PC-3 (cell line): ENCODE data around the gene NDUFAF8.

ENCODE experiments used
- CTCF ChIP-seq: fragments of 300-600 bp; sonication (generic); conservative IDR thresholded peaks from 2 replicates; pipeline ENCODE4 v1.5.1; 2017; ENCODE audit warnings: antibody characterized with exemption, low read depth, mild to moderate bottlenecking, low read length
- EZH2 ChIP-seq: fragments of 300-600 bp; sonication (generic); IDR thresholded peaks from one replicate; pipeline ENCODE4 v1.6.1; 2017; ENCODE audit warnings: antibody characterized with exemption, mild to moderate bottlenecking, low read length; ENCODE audit not compliant: unreplicated experiment

- no peak for TF ChIP-seq EZH2
- TF ChIP-seq CTCF, result no peak
Observed at GRCh38 chr17:81282141-81282540, 43.0 kb downstream of the NDUFAF8 start.
